ENCODE measurements around the gene MEGF11.

Gene MEGF11

DNA sequence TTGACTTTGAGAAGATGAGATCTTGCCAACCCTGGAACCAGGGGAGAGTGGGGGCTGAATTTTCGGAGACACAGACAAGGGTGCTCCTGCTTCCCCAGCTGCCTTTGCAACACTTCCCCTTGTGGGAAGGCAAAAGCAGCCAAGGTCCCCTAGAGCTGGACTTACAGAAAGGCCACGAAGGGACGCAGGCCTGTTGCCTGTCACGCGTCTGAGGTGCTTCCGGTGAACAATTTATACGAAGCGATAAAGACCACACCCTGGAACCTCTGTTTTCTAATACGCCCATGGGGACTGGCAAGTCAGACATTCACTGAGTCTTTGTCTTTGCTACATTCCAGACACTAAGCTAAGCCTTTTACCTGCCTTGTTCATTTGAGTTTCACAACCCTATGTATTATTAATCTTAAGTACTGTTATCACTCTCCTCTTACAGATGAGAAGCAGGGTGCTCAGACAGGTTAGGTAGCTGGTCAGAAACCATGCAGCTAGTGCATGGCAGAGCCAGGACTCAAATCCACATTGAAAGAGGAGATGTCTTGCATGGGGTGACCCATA is 13.2 kb downstream of the MEGF11 start:
- DNase-seq (ENCODE audit: low read depth in 2 of 2, low spot score in 1 of 2), result no peak

DNA sequence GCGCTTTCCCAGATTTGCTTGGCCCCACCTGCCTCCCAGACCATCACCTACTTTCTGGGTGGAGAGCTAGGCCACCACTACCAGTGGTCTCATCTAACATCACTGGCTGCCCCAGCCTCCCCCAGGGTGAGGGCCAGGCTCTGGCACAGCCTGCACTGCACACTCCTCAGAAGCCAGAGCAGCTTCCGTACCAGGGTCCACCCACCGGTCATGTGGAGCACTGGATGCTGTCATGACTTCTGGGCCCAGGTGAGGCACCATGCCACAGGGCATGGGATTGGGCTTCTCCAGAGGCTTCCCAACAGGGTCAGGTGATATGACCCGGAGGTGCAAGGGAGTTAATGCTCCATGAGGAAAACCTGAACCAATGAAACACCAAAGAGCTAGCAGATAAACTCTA is 14.0 kb downstream of the MEGF11 start:
- no peak for DNase-seq (ENCODE audit: low read depth in 2 of 2, low spot score in 1 of 2)

GRCh38 chr15:66238318-66238717 is 15.2 kb downstream of the MEGF11 start:
- no peak for DNase-seq (ENCODE audit: low read depth in 2 of 2, low spot score in 1 of 2)

GRCh38 chr15:66237513-66238235 is 15.9 kb downstream of the MEGF11 start:
- DNase-seq (ENCODE audit: low read depth in 2 of 2, low spot score in 1 of 2), result no peak

DNA sequence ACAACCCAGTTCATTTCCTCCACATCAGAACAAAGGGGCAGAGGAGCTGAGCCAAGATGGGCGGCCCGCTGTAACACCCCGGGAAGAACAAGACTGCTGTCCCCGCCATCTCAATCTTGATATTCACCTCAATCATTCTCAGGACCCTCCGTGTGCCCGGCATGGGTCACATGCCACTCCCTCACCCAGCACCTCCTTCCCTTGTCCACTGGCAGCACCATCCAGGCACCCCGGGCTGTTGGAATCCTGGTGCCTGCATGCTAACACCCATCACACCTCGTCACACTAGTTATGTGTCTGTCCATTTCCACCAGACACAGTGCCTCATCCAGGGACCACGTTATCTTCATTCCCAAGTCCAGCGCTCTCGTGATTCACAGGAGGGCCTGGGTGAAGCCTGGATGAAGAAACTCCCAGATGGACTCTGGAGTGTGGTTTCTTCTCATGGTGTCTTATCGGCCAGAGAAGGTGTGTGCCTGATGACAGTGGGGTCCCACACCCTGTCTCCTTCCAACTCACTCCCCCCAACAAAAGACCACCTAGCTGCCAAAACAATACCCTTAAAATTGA is 16.7 kb downstream of the MEGF11 start:
- no peak for DNase-seq (ENCODE audit: low read depth in 2 of 2, low spot score in 1 of 2)

- DNase-seq (ENCODE audit: low read depth in 2 of 2, low spot score in 1 of 2), result no peak
Measured at GRCh38 chr15:66235866-66236265, 17.7 kb downstream of the MEGF11 start.

DNA sequence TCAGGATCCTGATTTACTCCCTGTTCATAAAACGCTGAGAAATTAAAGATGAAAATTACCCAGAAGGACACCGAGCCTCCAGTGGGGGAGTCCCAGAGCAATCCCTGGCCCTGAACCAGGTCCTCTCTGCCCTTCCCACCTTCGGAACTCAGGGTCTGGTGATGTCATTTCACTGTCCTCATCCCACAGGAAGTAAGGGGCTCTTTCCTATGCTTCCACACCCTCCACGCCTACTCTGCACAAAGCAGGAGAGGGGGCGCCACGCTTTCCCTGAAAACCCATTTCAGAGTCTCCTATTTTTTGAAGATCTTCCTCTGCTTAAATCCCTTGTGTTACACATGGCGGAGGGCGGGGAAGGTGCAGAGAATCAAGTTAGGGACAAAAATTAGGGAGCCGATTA is 18.8 kb downstream of the MEGF11 start:
- no peak for DNase-seq (ENCODE audit: low read depth in 2 of 2, low spot score in 1 of 2)

GRCh38 chr15:66233487-66234415 is 19.8 kb downstream of the MEGF11 start:
- DNase-seq (ENCODE audit: low read depth in 2 of 2, low spot score in 1 of 2), result no peak

- no peak for DNase-seq (ENCODE audit: low read depth in 2 of 2, low spot score in 1 of 2)
Measured at GRCh38 chr15:66232267-66232625, 21.3 kb downstream of the MEGF11 start.

DNA sequence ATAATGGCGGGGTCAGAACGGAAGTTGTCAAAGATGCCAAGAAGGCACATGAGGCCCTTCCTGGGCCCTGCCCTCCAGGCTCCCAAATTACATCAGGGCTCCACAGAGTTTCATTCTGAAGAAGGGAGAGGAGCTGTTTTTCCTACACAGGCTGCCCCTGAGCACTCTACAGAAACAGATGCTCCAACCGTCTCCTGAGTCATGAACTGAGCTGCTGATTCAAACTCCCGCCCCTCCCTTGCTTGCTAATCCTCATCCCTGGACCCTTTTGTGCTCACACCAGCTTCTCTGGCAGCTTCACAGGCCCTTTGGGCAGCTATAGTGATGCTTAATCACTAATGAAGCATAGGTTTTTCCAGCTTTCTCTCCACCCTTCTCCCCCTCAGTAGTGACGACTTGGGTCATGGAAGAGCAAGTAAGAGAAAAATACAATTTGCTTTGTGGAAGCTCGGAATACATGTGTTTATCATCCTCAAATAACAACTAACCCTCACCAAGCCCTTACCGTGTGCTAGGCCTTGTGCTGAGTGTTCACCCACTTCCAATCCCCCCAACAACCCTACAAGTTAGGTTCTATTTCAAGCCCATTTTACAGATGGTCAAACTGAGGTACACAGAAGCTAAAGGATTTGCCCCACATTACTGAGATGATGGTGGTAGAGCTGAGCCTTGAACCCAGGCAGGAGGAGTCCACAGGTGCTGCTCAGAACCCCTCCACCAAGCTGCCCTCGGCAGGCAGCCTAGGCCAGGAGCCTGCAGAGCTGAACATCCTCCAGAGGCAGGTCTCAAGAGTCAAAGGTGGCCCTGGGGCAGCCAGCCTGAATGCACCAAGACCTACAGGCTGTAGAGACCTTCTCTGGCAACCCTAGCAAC is 21.9 kb downstream of the MEGF11 start:
- DNase-seq (ENCODE audit: low read depth in 2 of 2, low spot score in 1 of 2), result no peak

GRCh38 chr15:66229790-66230465 is 23.6 kb downstream of the MEGF11 start:
- DNase-seq (ENCODE audit: low read depth in 2 of 2, low spot score in 1 of 2), result no peak

GRCh38 chr15:66228807-66229735 is 24.5 kb downstream of the MEGF11 start:
- DNase-seq (ENCODE audit: low read depth in 2 of 2, low spot score in 1 of 2), result no peak

GRCh38 chr15:66226736-66227135 is 26.8 kb downstream of the MEGF11 start:
- DNase-seq (ENCODE audit: low read depth in 2 of 2, low spot score in 1 of 2), result no peak

- DNase-seq (ENCODE audit: low read depth in 2 of 2, low spot score in 1 of 2), result no peak
Measured at GRCh38 chr15:66225656-66226274, 27.8 kb downstream of the MEGF11 start.

GRCh38 chr15:66224946-66225345 is 28.6 kb downstream of the MEGF11 start:
- DNase-seq (ENCODE audit: low read depth in 2 of 2, low spot score in 1 of 2), result no peak

- DNase-seq (ENCODE audit: low read depth in 2 of 2, low spot score in 1 of 2), result no peak
Measured at GRCh38 chr15:66222273-66223198, 31.0 kb downstream of the MEGF11 start.

GRCh38 chr15:66221126-66221525 is 32.4 kb downstream of the MEGF11 start:
- DNase-seq (ENCODE audit: low read depth in 2 of 2, low spot score in 1 of 2), result no peak

DNA sequence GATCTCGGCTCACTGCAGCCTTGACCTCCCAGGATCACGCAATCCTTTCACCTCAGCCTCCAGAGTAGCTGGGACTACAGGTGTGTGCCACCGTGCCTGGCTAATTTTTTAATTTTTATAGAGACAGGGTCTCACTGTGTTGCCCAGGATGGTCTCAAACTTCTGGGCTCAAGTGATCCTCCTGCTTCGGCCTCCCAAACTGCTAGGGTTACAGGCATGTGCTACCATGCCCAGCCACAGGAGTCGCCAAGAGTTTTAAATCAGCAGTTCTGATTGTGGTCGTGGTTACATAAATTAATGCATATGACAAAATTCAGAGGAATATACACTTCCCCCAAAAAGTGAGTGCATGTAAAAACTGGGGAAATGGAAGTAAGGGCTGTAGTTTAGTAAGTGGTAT is 32.9 kb downstream of the MEGF11 start:
- DNase-seq (ENCODE audit: low read depth in 2 of 2, low spot score in 1 of 2), result no peak
